BLaER1 (cell line): ENCODE data around the gene COL17A1.

Experiments used
- H3K27ac ChIP-seq: shearing (Covaris generic); formaldehyde crosslinking; 2 replicates; pipeline ENCODE4 v1.8.1; 2022
- H3K27me3 ChIP-seq: shearing (Covaris generic); formaldehyde crosslinking; 2 replicates; pipeline ENCODE4 v1.8.1; 2022
- H3K36me3 ChIP-seq: shearing (Covaris generic); formaldehyde crosslinking; 2 replicates; pipeline ENCODE4 v1.8.1; 2022
- H3K4me1 ChIP-seq: shearing (Covaris generic); formaldehyde crosslinking; 2 replicates; pipeline ENCODE4 v1.8.1; 2022
- H3K4me2 ChIP-seq: shearing (Covaris generic); formaldehyde crosslinking; 2 replicates; pipeline ENCODE4 v1.8.1; 2022
- H3K4me3 ChIP-seq: shearing (Covaris generic); formaldehyde crosslinking; 2 replicates; pipeline ENCODE4 v1.8.1; 2022
- H3K9ac ChIP-seq: shearing (Covaris generic); formaldehyde crosslinking; 2 replicates; pipeline ENCODE4 v1.8.1; 2022
- H3K9me3 ChIP-seq: shearing (Covaris generic); formaldehyde crosslinking; 2 replicates; pipeline ENCODE4 v1.8.1; 2022
- H4K20me1 ChIP-seq: shearing (Covaris generic); formaldehyde crosslinking; 2 replicates; pipeline ENCODE4 v1.8.1; 2022
- Cebpa-rat ChIP-seq: shearing (Covaris generic); IDR thresholded peaks from 2 replicates; pipeline ENCODE4 v1.8.1; 2022

The COL17A1 gene

GRCh38 chr10:103982639-103983038 lies 103.0 kb downstream of the COL17A1 start:
- H3K9me3 ChIP-seq, result peaks cover 14% of the 10 kb centered on the region; the same call in 1 of the 2 replicates
- no peak overlapping the region for H3K4me2 ChIP-seq
- no peak overlapping the region for H3K4me3 ChIP-seq
- no peak overlapping the region for H3K9ac ChIP-seq
- no peak overlapping the region for H3K27ac ChIP-seq
- TF ChIP-seq Cebpa-rat, result no peak
- peaks cover 20% of the 10 kb centered on the region for H3K4me1 ChIP-seq
- no peaks in the 10 kb centered on the region for H3K36me3 ChIP-seq
- H4K20me1 ChIP-seq, result peaks cover 50% of the 10 kb centered on the region
- H3K27me3 ChIP-seq, result no peaks in the 10 kb centered on the region
